Upper lobe of left lung (tissue), 4 donors: Measurements from ENCODE around the gene DIP2C.

Experiments used
- POLR2A ChIP-seq, 4 donors: fragments of 450-650 bp; IDR thresholded peaks; one replicate each; pipeline ENCODE4 v1.5.1; 2016 to 2017; ENCODE audit warnings: antibody characterized with exemption in 4 of 4, mild to moderate bottlenecking in 2 of 4
- POLR2AphosphoS5 ChIP-seq, 2 donors: sonication (generic); formaldehyde crosslinking; IDR thresholded peaks; one replicate each; pipeline ENCODE4 v1.5.1; 2017; ENCODE audit warnings: antibody characterized with exemption in 2 of 2
- TF ChIP-seq, protein P1 (sequence below), 6 experiments: fragments of 450-650 bp in 4 of 6; fragments of 200-600 bp in 2 of 6; sonication (generic) in 2 of 6; IDR thresholded peaks; one replicate each; pipeline ENCODE4 v1.5.1; 2016 to 2019; ENCODE audit warnings: antibody characterized with exemption in 6 of 6

DNA sequence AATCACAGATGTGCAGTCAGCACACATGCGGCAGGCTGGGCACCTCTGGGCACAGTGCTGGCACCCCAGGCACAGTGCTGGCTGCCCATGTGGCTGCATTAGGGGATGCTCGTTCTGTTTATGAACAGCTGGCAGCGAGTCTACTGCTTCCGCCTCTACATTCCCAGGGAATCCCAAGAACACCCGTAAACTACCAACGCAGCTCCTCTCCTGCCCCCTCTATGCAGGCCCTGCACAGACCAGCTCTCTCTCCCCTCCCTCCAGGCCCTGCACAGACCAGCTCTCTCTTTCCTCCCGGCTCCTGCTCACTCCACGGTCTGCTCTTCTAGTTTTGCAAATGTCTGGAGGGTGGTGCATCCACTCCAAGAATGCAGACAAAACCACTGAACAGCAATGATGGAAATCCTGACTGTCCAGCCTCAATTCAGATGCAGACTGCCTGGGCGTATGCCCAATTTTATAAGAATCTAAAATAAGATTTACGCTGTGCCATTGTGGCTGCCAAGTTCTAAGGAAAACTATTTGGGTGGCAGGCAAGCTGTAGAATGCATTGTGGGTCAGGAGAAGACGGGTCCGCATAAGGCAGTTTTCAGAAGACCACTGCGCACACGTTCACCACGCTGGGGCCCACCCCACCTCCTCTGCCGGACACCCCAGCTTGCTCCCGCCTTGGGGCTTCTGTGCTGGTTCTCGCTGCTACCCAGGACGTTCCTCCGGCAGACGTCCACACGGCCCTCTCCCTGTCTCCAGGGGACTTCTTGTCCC, 319.6 kb downstream of the DIP2C start:
- TF ChIP-seq, protein P1, sequence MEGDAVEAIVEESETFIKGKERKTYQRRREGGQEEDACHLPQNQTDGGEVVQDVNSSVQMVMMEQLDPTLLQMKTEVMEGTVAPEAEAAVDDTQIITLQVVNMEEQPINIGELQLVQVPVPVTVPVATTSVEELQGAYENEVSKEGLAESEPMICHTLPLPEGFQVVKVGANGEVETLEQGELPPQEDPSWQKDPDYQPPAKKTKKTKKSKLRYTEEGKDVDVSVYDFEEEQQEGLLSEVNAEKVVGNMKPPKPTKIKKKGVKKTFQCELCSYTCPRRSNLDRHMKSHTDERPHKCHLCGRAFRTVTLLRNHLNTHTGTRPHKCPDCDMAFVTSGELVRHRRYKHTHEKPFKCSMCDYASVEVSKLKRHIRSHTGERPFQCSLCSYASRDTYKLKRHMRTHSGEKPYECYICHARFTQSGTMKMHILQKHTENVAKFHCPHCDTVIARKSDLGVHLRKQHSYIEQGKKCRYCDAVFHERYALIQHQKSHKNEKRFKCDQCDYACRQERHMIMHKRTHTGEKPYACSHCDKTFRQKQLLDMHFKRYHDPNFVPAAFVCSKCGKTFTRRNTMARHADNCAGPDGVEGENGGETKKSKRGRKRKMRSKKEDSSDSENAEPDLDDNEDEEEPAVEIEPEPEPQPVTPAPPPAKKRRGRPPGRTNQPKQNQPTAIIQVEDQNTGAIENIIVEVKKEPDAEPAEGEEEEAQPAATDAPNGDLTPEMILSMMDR (IDR thresholded peaks at IDR 0.05) = no peak
- no peak for TF ChIP-seq POLR2AphosphoS5 (IDR thresholded peaks at IDR 0.05)
- no peak for TF ChIP-seq POLR2A (IDR thresholded peaks at IDR 0.05)
